Ascending aorta (tissue), 2 donors: ENCODE measurements around the gene INPP5J. TPM values are rescaled to one million over a fixed set of nuclear protein-coding genes. Genes with fewer than 3 reads are reported as not detected.

Experiments used
- DNase-seq, 2 donors: peaks; one replicate each; pipeline ENCODE4 v3.0.0-alpha.2; 2019; ENCODE audit warnings: low spot score in 2 of 2
- H3K27ac ChIP-seq, 2 donors: fragments of 200-600 bp; sonication (generic); one replicate each; pipeline ENCODE4 v1.5.1; 2016 to 2017; ENCODE audit warnings: mild to moderate bottlenecking in 1 of 2
- H3K27me3 ChIP-seq: fragments of 200-600 bp; sonication (generic); one replicate; pipeline ENCODE4 v1.5.1; 2017
- H3K36me3 ChIP-seq, 2 donors: fragments of 200-600 bp; sonication (generic); one replicate each; pipeline ENCODE4 v1.5.1; 2016
- H3K4me1 ChIP-seq, 2 donors: fragments of 200-600 bp; sonication (generic); one replicate each; pipeline ENCODE4 v1.5.1; 2016 to 2017; ENCODE audit warnings: mild to moderate bottlenecking in 1 of 2
- H3K4me3 ChIP-seq, 2 donors: fragments of 200-600 bp; sonication (generic); one replicate each; pipeline ENCODE4 v1.5.1; 2016 to 2017; ENCODE audit warnings: mild to moderate bottlenecking in 1 of 2
- H3K9me3 ChIP-seq, 2 donors: fragments of 200-600 bp; sonication (generic); one replicate each; pipeline ENCODE4 v1.5.1; 2016
- CTCF ChIP-seq, 3 experiments: fragments of 200-600 bp in 2 of 3; fragments of 450-650 bp in 1 of 3; sonication (generic) in 2 of 3; IDR thresholded peaks; one replicate each; pipeline ENCODE4 v1.5.1; 2016 to 2019; ENCODE audit warnings: antibody characterized with exemption in 3 of 3, mild to moderate bottlenecking in 1 of 3, moderate library complexity in 1 of 3
- intact Hi-C: fragments of 100-400 bp; cut with DNase I; formaldehyde crosslinking; loops from one replicate; pipeline ENCODE4 v1.15.1; 2023
- total RNA-seq: library from RNA; depleted of rRNA; stranded (reverse); fragments of >200 nt; gene quantifications from one replicate; pipeline ENCODE4 v1.1.0, GENCODE V29; 2016

Gene INPP5J
- total RNA-seq, 1 donor from 2014 or later = 1.3 TPM

- no peak for DNase-seq
- Histone ChIP-seq H3K4me3 (no peak overlapping the region), H3K4me1 (peaks cover 0 to 11% of the 10 kb centered on the region in 2 donors), H3K27me3 (no peaks in the 10 kb centered on the region), H3K9me3 (no peaks in the 10 kb centered on the region), H3K27ac (no peak overlapping the region), H3K36me3 (no peaks in the 10 kb centered on the region)
- intact Hi-C loops = no loop called here
- TF ChIP-seq CTCF (IDR thresholded peaks at IDR 0.05) = no peak
Observed at GRCh38 chr22:31140746-31141145, 18.0 kb downstream of the INPP5J start.

GRCh38 chr22:31141551-31141950 lies 18.8 kb downstream of the INPP5J start:
- TF ChIP-seq CTCF (IDR thresholded peaks at IDR 0.05) = no peak
- DNase-seq = no peak
- intact Hi-C loops = no loop called here
- Histone ChIP-seq H3K9me3 (no peaks in the 10 kb centered on the region), H3K36me3 (no peaks in the 10 kb centered on the region), H3K4me1 (peaks cover 0 to 11% of the 10 kb centered on the region in 2 donors), H3K27ac (no peak overlapping the region), H3K27me3 (no peaks in the 10 kb centered on the region), H3K4me3 (no peak overlapping the region)

GRCh38 chr22:31142285-31142684 lies 19.5 kb downstream of the INPP5J start:
- intact Hi-C loops = no loop called here
- Histone ChIP-seq H3K4me3 (no peak overlapping the region), H3K27ac (peak overlapping the region in 1 of 2 donors; percentile 1), H3K9me3 (no peaks in the 10 kb centered on the region), H3K4me1 (peaks cover 0 to 11% of the 10 kb centered on the region in 2 donors), H3K27me3 (no peaks in the 10 kb centered on the region), H3K36me3 (no peaks in the 10 kb centered on the region)
- TF ChIP-seq CTCF (IDR thresholded peaks at IDR 0.05) = no peak
- no peak for DNase-seq

GRCh38 chr22:31143038-31143437 lies 20.3 kb downstream of the INPP5J start:
- intact Hi-C loops = no loop called here
- no peak for TF ChIP-seq CTCF (IDR thresholded peaks at IDR 0.05)
- H3K9me3 ChIP-seq = no peaks in the 10 kb centered on the region
- H3K4me1 ChIP-seq = peaks cover 0 to 11% of the 10 kb centered on the region in 2 donors
- H3K36me3 ChIP-seq = no peaks in the 10 kb centered on the region
- no peak overlapping the region for H3K4me3 ChIP-seq
- DNase-seq = no peak
- peak overlapping the region in 1 of 2 donors; percentile 1 for H3K27ac ChIP-seq
- no peaks in the 10 kb centered on the region for H3K27me3 ChIP-seq

- H3K27ac ChIP-seq = no peak overlapping the region
- no peak overlapping the region for H3K4me3 ChIP-seq
- H3K9me3 ChIP-seq = no peaks in the 10 kb centered on the region
- DNase-seq = no peak
- intact Hi-C loops = no loop called here
- H3K4me1 ChIP-seq = peaks cover under 1 to 16% of the 10 kb centered on the region in 2 donors
- no peaks in the 10 kb centered on the region for H3K27me3 ChIP-seq
- no peaks in the 10 kb centered on the region for H3K36me3 ChIP-seq
- no peak for TF ChIP-seq CTCF (IDR thresholded peaks at IDR 0.05)
Observed at GRCh38 chr22:31143537-31143936, 20.8 kb downstream of the INPP5J start.

- Histone ChIP-seq H3K4me1 (peaks cover 5 to 21% of the 10 kb centered on the region in 2 donors), H3K27me3 (no peaks in the 10 kb centered on the region), H3K4me3 (no peak overlapping the region), H3K9me3 (no peaks in the 10 kb centered on the region), H3K27ac (no peak overlapping the region), H3K36me3 (no peaks in the 10 kb centered on the region)
- DNase-seq = no peak
- intact Hi-C loops = no loop called here
- no peak for TF ChIP-seq CTCF (IDR thresholded peaks at IDR 0.05)
Observed at GRCh38 chr22:31144223-31144622, 21.5 kb downstream of the INPP5J start.
